Stimulated activated CD8-positive, alpha-beta memory T cell treated with anti-CD3 and anti-CD28 coated beads, Interleukin-15, amount 100 ng/mL, for 48 hours (primary cell): Measurements from ENCODE around the gene FRYL.
"Not testable (repeated sequence)": the region's sequence is repeated elsewhere in the genome, so short reads cannot be mapped to it uniquely, and the experiment has no call there.

Experiments used
- DNase-seq, 2 donors: peaks; one replicate each; pipeline ENCODE4 v3.0.0-alpha.2; 2020; ENCODE audit warnings: low read depth in 2 of 2

FRYL gene

GRCh38 chr4:48490680-48491513 lies 289.2 kb downstream of the FRYL start:
- DNase-seq: no peak

- DNase-seq: no peak
Measured at GRCh38 chr4:48490012-48490679, 289.9 kb downstream of the FRYL start, which contains the start of gene ZAR1. ZAR1 (plus strand) TSS chr4:48490252; CDS start chr4:48490292, 40 bp downstream.

GRCh38 chr4:48489683-48490011 lies 290.4 kb downstream of the FRYL start:
- no peak for DNase-seq

- DNase-seq: no peak
Measured at GRCh38 chr4:48484494-48485168, 295.4 kb downstream of the FRYL start.

- DNase-seq: no peak
Measured at GRCh38 chr4:48483777-48484493, 296.1 kb downstream of the FRYL start.

- DNase-seq: no peak
Measured at GRCh38 chr4:48483006-48483776, 296.9 kb downstream of the FRYL start, which contains the start of gene SLC10A4. SLC10A4 (plus strand) TSS chr4:48483343; CDS start chr4:48483562, 219 bp downstream.

- DNase-seq: no peak
Measured at GRCh38 chr4:48481581-48481980, 298.5 kb downstream of the FRYL start.

GRCh38 chr4:48478273-48478672 lies 301.8 kb downstream of the FRYL start:
- DNase-seq: no peak

GRCh38 chr4:48475770-48476169 lies 304.3 kb downstream of the FRYL start:
- no peak for DNase-seq

- DNase-seq: no peak
Measured at GRCh38 chr4:48472794-48473193, 307.3 kb downstream of the FRYL start.

GRCh38 chr4:48470570-48470969 lies 309.5 kb downstream of the FRYL start:
- DNase-seq: no peak

- DNase-seq: no peak
Measured at GRCh38 chr4:48470137-48470536, 309.9 kb downstream of the FRYL start.

- no peak for DNase-seq
Measured at GRCh38 chr4:48467891-48468290, 312.2 kb downstream of the FRYL start.

- no peak for DNase-seq
Measured at GRCh38 chr4:48467442-48467841, 312.6 kb downstream of the FRYL start.

GRCh38 chr4:48462363-48462762 lies 317.7 kb downstream of the FRYL start:
- DNase-seq: no peak

- no peak for DNase-seq
Measured at GRCh38 chr4:48461000-48461399, 319.1 kb downstream of the FRYL start.

- no peak for DNase-seq
Measured at GRCh38 chr4:48454591-48454990, 325.5 kb downstream of the FRYL start.

- not testable (repeated sequence) for DNase-seq
Measured at GRCh38 chr4:48451656-48452055, 328.4 kb downstream of the FRYL start.

GRCh38 chr4:48450740-48451139 lies 329.3 kb downstream of the FRYL start:
- no peak for DNase-seq

GRCh38 chr4:48449151-48449550 lies 330.9 kb downstream of the FRYL start:
- DNase-seq: no peak
